ENCODE results near the gene HAPSTR1. TPM values are rescaled to one million over a fixed set of nuclear protein-coding genes. Genes with fewer than 3 reads are reported as not detected.

HAPSTR1 gene
- total and polyA plus RNA-seq, 2 of the 13 experiments (the other 11 are each of a cell fraction or from before 2014, with no cell fraction given): 25.2 to 83.2 TPM

- TF ChIP-seq AKNA (CRISPR knock-in tag; IDR thresholded peaks at IDR 0.05; ENCODE audit: borderline replicate concordance) (no peak), ZNF569 (CRISPR knock-in tag; IDR thresholded peaks at IDR 0.05; ENCODE audit: borderline replicate concordance) (no peak), TRAFD1 (CRISPR knock-in tag; IDR thresholded peaks at IDR 0.05; ENCODE audit: borderline replicate concordance) (no peak), ZGPAT (CRISPR knock-in tag; IDR thresholded peaks at IDR 0.05) (no peak), MAFG (CRISPR knock-in tag; IDR thresholded peaks at IDR 0.05) (no peak), KMT2A (CRISPR knock-in tag; IDR thresholded peaks at IDR 0.05) (peak; percentile 43; the same call in 1 of the 2 replicates), PHF20 (CRISPR knock-in tag; IDR thresholded peaks at IDR 0.05) (no peak), CTCF (CRISPR knock-in tag; IDR thresholded peaks at IDR 0.05) (no peak), SAP130 (CRISPR knock-in tag; IDR thresholded peaks at IDR 0.05; ENCODE audit: low read depth) (peak; percentile 45), MYNN (CRISPR knock-in tag; IDR thresholded peaks at IDR 0.05; ENCODE audit: low read depth) (no peak), MXD1 (CRISPR knock-in tag; IDR thresholded peaks at IDR 0.05) (no peak), BCL6 (CRISPR knock-in tag; IDR thresholded peaks at IDR 0.05) (peak; percentile 31; the same call in 1 of the 2 replicates), THAP11 (CRISPR knock-in tag; IDR thresholded peaks at IDR 0.05) (0 out of 2 replicates have a peak, but pooled peaks have one; percentile 14), AGO2 (optimal IDR thresholded peaks at IDR 0.05; ENCODE audit: low read depth, low read length) (peak; percentile 47), EP300 (IDR thresholded peaks at IDR 0.05; ENCODE audit: low read depth in 2 of 2, low read length in 2 of 2) (no peak), EP300 (CRISPR knock-in tag; IDR thresholded peaks at IDR 0.05; ENCODE audit: borderline replicate concordance) (no peak), POLR2G (IDR thresholded peaks at IDR 0.05; ENCODE audit: low read depth, low read length) (no peak), ZNF616 (CRISPR knock-in tag; IDR thresholded peaks at IDR 0.05; ENCODE audit: low read depth) (no peak), XRCC5 (optimal IDR thresholded peaks at IDR 0.05; ENCODE audit: low read length) (no peak)
Observed at GRCh38 chr16:9094011-9094846, 2.8 kb downstream of the HAPSTR1 start (continued).
